ENCODE measurements around the gene TOR1AIP2. TPM values are rescaled to one million over a fixed set of nuclear protein-coding genes. Genes with fewer than 3 reads are reported as not detected.

TOR1AIP2 gene
- polyA plus RNA-seq, 2 of the 4 experiments (the other 2 are of a cell fraction) = 17.1 to 35.0 TPM

GRCh38 chr1:179875596-179876299, 1.9 kb downstream of the TOR1AIP2 start:
- FAIRE-seq = no peak
- WGBS (ENCODE audit: missing lambda C conversion rate) = 91% methylated on average over 4 of the region's 4 CpGs

GRCh38 chr1:179873438-179873851, 4.2 kb downstream of the TOR1AIP2 start:
- Histone ChIP-seq H3K4me1 (peaks cover 40% of the 10 kb centered on the region), H3K27ac (peak overlapping the region in 1 of 2 experiments; percentile 3; a peak in 1 of 6 replicates), H3K4me3 (no peak overlapping the region), H3K4me2 (peak overlapping the region; percentile 47), H3K9me3 (no peaks in the 10 kb centered on the region)
- FAIRE-seq (no peak), DNase-seq (ENCODE audit: low read depth in 1 of 2, low spot score in 1 of 2) (no peak), ATAC-seq (no peak)
- no peak for TF ChIP-seq ZFP36 (IDR thresholded peaks at IDR 0.05; ENCODE audit: borderline replicate concordance, partially characterized antibody)
- no peak for TF ChIP-seq BCL3 (IDR thresholded peaks at IDR 0.05)
- no peak for TF ChIP-seq NFE2L2 (conservative IDR thresholded peaks at IDR 0.05; ENCODE audit: low read length)
- TF ChIP-seq E2F6 (IDR thresholded peaks at IDR 0.05; ENCODE audit: borderline replicate concordance, low read depth) = no peak
- TF ChIP-seq TFCP2L1 (CRISPR knock-in tag; IDR thresholded peaks at IDR 0.05) = no peak
- no peak for TF ChIP-seq MAZ (IDR thresholded peaks at IDR 0.05; ENCODE audit: borderline replicate concordance, low read depth, low read length)
- WGBS (ENCODE audit: missing lambda C conversion rate) = 54% methylated on average over 2 of the region's 2 CpGs
- POLR2A ChIA-PET = no interaction called here
- CTCF ChIA-PET = no interaction called here

More at GRCh38 chr1:179875596-179876299, 1.9 kb downstream of the TOR1AIP2 start:
- Histone ChIP-seq H3K4me3 (no peak overlapping the region; the same call in 1 of the 3 replicates), H3K9me3 (no peaks in the 10 kb centered on the region), H3K4me1 (peaks cover 47% of the 10 kb centered on the region), H3K4me2 (peak overlapping the region; percentile 82), H3K27ac (no peak overlapping the region)
- DNase-seq (ENCODE audit: low read depth in 1 of 2, low spot score in 1 of 2) = no peak
- no peak for TF ChIP-seq EHMT2 (IDR thresholded peaks at IDR 0.05; ENCODE audit: low read depth)
- POLR2A ChIA-PET = interaction anchor here (0.6 kb wide), 1 partner anchor 627 kb away, joined by 3 read pairs; the partner anchor contains the start of gene ACBD6
- CTCF ChIA-PET = interaction anchor here (1.0 to 2.3 kb wide), 2 partner anchors 8 to 303 kb away, joined by 4 to 8 read pairs; no protein-coding TSS in a partner anchor
- no peak for ATAC-seq

GRCh38 chr1:179872558-179872957, 5.0 kb downstream of the TOR1AIP2 start:
- Histone ChIP-seq H3K9me3 (no peaks in the 10 kb centered on the region), H3K4me1 (peaks cover 35% of the 10 kb centered on the region), H3K27ac (no peak overlapping the region; a peak in 1 of 6 replicates), H3K4me2 (no peak overlapping the region), H3K4me3 (no peak overlapping the region)
- ATAC-seq = no peak
- WGBS (ENCODE audit: missing lambda C conversion rate) = 98% methylated on average over 5 of the region's 5 CpGs
- ChIA-PET POLR2A (no interaction called here), CTCF (interaction anchor here (1.2 kb wide), 1 partner anchor 307 kb away, joined by 3 read pairs; no protein-coding TSS in a partner anchor)
- FAIRE-seq = no peak
- TF ChIP-seq EP300 (IDR thresholded peaks at IDR 0.05) (no peak), TFCP2L1 (CRISPR knock-in tag; IDR thresholded peaks at IDR 0.05) (no peak), RARB (CRISPR knock-in tag; IDR thresholded peaks at IDR 0.05) (no peak), TP53 (CRISPR knock-in tag; IDR thresholded peaks at IDR 0.05) (no peak), ESRRA (IDR thresholded peaks at IDR 0.05; ENCODE audit: borderline replicate concordance, low read length) (no peak), PHF8 (IDR thresholded peaks at IDR 0.05; ENCODE audit: borderline replicate concordance, low read depth) (no peak), MAX (IDR thresholded peaks at IDR 0.05) (no peak), FOXS1 (CRISPR knock-in tag; IDR thresholded peaks at IDR 0.05) (no peak), BCL3 (IDR thresholded peaks at IDR 0.05) (no peak)
- no peak for DNase-seq (ENCODE audit: low read depth in 1 of 2, low spot score in 1 of 2)

- H3K9me3 ChIP-seq = no peaks in the 10 kb centered on the region
- no peak for DNase-seq (ENCODE audit: low read depth in 1 of 2, low spot score in 1 of 2)
- no peak for ATAC-seq
- H3K27ac ChIP-seq = no peak overlapping the region; a peak in 1 of 6 replicates
- no peak for FAIRE-seq
- ChIA-PET POLR2A (no interaction called here), CTCF (interaction anchor here (1.2 kb wide), 1 partner anchor 307 kb away, joined by 3 read pairs; no protein-coding TSS in a partner anchor)
- peaks cover 35% of the 10 kb centered on the region for H3K4me1 ChIP-seq
- H3K4me2 ChIP-seq = no peak overlapping the region
- H3K4me3 ChIP-seq = no peak overlapping the region
- 92% methylated on average over 1 of the region's 1 CpG for WGBS (ENCODE audit: missing lambda C conversion rate)
- TF ChIP-seq MYC (IDR thresholded peaks at IDR 0.05; ENCODE audit: borderline replicate concordance, low read length) = no peak
- TF ChIP-seq TFCP2L1 (CRISPR knock-in tag; IDR thresholded peaks at IDR 0.05) = no peak
- TF ChIP-seq NFE2L2 (conservative IDR thresholded peaks at IDR 0.05; ENCODE audit: low read length) = no peak
- no peak for TF ChIP-seq HEYL (CRISPR knock-in tag; IDR thresholded peaks at IDR 0.05)
- TF ChIP-seq PBX3 (IDR thresholded peaks at IDR 0.05) = no peak
- TF ChIP-seq FOXS1 (CRISPR knock-in tag; IDR thresholded peaks at IDR 0.05) = no peak
- TF ChIP-seq TP53 (CRISPR knock-in tag; IDR thresholded peaks at IDR 0.05) = no peak
- no peak for TF ChIP-seq HOXB13 (CRISPR knock-in tag; IDR thresholded peaks at IDR 0.05; ENCODE audit: low read depth)
- TF ChIP-seq JUN (IDR thresholded peaks at IDR 0.05) = no peak
- TF ChIP-seq NPAS2 (CRISPR knock-in tag; IDR thresholded peaks at IDR 0.05; ENCODE audit: borderline replicate concordance) = no peak
- no peak for TF ChIP-seq KDM1A (IDR thresholded peaks at IDR 0.05; ENCODE audit: low read depth)
- TF ChIP-seq RNF2 (IDR thresholded peaks at IDR 0.05; ENCODE audit: borderline replicate concordance, low read depth) = no peak
- TF ChIP-seq RCOR1 (IDR thresholded peaks at IDR 0.05; ENCODE audit: low read depth, low read length) = no peak
- TF ChIP-seq ZFP36 (IDR thresholded peaks at IDR 0.05; ENCODE audit: borderline replicate concordance, partially characterized antibody) = no peak
Measured at GRCh38 chr1:179871940-179872339, 5.7 kb downstream of the TOR1AIP2 start.

All from A549 (cell line).